ENCODE data around the gene POU6F2.

POU6F2 gene

DNA sequence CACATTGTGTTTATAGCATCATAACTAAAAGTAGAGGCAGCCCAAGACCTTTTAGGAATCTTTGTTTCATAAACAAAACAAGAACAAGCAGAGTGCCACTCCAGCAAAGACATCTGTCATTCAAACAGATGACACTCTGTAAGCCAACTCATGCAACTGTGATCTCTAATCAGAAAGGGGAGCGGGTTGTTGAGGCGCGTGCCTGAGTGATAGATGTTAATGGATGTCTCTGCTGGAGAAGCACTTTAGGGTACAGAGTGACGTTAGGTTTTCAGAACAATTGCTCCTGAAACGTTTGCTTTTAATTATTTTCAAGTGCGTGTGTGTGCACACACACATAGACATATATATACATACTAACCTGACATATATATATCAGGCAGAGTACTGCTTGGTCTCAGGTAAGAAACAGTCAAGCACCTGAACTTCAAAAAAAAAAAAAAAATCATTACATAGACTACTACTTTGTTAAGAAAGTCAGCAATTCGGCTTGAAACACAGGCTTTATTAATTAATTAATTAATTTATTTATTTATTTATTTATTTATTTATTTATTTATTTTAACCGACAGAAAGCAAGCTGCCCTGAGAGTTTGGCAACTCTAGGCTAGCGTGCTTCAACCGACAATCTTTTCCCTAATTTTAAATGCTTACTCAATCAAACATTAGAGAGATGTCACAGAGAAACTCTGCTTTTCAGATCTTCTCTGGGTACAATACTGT, 109.1 kb downstream of the POU6F2 start:
- no peak for DNase-seq (ENCODE audit: low spot score)
- in situ Hi-C loops (cut with MboI; ENCODE audit: low pct_unique_long_range_greater_than_20kb, low sequenced_read_pairs, unreplicated experiment): no loop called here
- TF ChIP-seq, protein P1, sequence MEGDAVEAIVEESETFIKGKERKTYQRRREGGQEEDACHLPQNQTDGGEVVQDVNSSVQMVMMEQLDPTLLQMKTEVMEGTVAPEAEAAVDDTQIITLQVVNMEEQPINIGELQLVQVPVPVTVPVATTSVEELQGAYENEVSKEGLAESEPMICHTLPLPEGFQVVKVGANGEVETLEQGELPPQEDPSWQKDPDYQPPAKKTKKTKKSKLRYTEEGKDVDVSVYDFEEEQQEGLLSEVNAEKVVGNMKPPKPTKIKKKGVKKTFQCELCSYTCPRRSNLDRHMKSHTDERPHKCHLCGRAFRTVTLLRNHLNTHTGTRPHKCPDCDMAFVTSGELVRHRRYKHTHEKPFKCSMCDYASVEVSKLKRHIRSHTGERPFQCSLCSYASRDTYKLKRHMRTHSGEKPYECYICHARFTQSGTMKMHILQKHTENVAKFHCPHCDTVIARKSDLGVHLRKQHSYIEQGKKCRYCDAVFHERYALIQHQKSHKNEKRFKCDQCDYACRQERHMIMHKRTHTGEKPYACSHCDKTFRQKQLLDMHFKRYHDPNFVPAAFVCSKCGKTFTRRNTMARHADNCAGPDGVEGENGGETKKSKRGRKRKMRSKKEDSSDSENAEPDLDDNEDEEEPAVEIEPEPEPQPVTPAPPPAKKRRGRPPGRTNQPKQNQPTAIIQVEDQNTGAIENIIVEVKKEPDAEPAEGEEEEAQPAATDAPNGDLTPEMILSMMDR (IDR thresholded peaks at IDR 0.05; ENCODE audit: extremely low read depth, insufficient read depth, missing control alignments): no peak

DNA sequence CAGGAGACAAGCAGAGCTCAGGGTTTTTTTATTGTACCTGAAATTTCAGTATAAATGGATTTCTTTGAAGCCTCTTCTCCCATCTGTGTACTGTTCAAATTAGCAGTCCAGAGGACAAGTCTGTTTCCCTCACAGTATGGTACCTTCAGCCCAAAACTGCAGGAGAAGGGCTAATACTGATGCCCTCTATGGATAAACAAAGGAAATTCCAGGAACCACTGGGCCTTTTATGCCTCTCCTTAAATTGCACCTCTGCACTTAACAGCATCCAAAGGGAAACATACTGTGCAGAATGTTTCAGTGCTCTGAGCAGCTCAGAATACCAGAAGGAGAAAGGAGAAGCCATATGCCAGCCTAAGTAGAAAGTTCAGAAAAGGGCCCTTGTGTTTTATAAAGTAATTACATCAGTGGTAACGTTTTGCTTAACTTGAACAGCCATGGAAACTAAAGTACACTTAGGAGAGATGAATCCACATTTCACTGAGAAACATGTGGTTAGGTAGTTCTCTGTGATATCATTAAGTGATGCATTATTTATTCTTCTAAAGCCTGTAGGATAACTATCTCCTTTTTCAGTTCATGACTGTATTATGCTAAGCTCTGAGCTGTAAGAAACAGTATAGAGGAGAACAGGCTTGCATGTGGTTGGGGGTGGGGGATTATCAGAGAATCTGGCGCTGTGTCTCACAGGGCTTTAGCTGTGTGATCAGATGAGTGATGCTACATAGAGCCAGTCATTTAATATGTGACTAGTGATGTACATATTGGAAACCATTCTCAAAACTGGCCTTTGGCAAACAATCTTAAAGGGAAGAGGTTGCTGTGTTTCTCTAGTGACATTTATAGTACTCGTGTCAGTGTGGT, 111.3 kb downstream of the POU6F2 start:
- TF ChIP-seq, protein P1 (IDR thresholded peaks at IDR 0.05; ENCODE audit: extremely low read depth, insufficient read depth, missing control alignments): no peak
- no peak for DNase-seq (ENCODE audit: low spot score)
- in situ Hi-C loops (cut with MboI; ENCODE audit: low pct_unique_long_range_greater_than_20kb, low sequenced_read_pairs, unreplicated experiment): no loop called here

DNA sequence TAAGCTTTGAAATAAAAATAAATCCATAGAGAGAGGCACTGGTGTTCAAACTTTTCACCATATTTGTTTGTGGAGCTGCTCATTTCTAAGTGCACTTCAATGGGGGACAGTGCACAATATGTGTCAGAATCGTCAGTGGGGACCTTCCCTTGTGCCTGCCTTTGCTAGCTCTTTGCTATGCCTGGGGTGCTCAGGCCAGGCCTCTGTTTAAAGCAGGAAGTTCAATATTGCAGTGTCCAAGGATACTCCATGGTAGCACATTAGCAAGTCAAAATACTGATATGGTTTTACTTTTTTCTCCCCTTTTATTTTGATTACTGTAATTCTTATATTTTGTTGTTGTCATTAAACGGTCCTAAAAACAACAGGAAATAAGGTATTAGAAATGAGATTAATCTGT, 113.4 kb downstream of the POU6F2 start:
- TF ChIP-seq, protein P1 (IDR thresholded peaks at IDR 0.05; ENCODE audit: extremely low read depth, insufficient read depth, missing control alignments): no peak
- in situ Hi-C loops (cut with MboI; ENCODE audit: low pct_unique_long_range_greater_than_20kb, low sequenced_read_pairs, unreplicated experiment): no loop called here
- DNase-seq (ENCODE audit: low spot score): no peak

DNA sequence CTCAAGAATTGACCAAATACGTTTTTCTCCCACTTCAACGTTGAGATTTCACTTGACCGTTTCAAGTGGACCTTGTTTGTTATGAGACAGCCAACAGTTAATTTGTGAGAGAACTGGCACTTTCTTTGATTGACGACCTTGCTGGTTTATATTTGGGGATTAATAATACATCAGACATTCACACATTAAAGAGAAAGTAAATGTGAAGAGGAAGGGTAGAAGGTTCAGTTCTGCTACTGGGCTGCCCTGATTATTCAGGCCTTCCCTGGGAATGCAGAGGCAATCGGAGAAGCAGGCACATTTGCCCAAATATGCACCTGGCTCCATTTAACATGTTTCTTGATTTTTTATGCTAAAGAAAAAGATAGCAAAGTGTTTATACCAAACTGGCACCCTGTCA, 114.1 kb downstream of the POU6F2 start:
- in situ Hi-C loops (cut with MboI; ENCODE audit: low pct_unique_long_range_greater_than_20kb, low sequenced_read_pairs, unreplicated experiment): no loop called here

DNA sequence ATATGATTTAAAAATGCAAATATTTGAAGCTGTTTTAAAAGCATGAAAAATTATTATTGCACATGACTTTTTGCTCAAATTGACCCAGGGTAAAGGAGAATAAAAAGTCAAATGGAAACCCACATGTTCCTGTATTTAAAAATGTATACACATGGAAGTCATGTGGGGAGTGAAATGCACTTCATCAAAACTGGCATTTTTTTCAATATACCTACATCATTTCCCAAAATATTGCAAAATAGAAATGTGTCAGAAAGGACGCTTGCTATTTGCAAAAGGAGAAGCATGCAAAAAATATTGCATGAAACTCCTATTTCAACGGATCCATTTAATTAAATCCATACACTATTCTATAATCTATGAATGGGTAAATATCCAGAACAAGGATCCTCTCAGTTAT, 117.0 kb downstream of the POU6F2 start:
- TF ChIP-seq, protein P1 (IDR thresholded peaks at IDR 0.05; ENCODE audit: extremely low read depth, insufficient read depth, missing control alignments): no peak
- in situ Hi-C loops (cut with MboI; ENCODE audit: low pct_unique_long_range_greater_than_20kb, low sequenced_read_pairs, unreplicated experiment): no loop called here
- DNase-seq (ENCODE audit: low spot score): no peak

More for the DNA sequence above, 114.1 kb downstream of the POU6F2 start:
- TF ChIP-seq, protein P1 (IDR thresholded peaks at IDR 0.05; ENCODE audit: extremely low read depth, insufficient read depth, missing control alignments): no peak
- no peak for DNase-seq (ENCODE audit: low spot score)

DNA sequence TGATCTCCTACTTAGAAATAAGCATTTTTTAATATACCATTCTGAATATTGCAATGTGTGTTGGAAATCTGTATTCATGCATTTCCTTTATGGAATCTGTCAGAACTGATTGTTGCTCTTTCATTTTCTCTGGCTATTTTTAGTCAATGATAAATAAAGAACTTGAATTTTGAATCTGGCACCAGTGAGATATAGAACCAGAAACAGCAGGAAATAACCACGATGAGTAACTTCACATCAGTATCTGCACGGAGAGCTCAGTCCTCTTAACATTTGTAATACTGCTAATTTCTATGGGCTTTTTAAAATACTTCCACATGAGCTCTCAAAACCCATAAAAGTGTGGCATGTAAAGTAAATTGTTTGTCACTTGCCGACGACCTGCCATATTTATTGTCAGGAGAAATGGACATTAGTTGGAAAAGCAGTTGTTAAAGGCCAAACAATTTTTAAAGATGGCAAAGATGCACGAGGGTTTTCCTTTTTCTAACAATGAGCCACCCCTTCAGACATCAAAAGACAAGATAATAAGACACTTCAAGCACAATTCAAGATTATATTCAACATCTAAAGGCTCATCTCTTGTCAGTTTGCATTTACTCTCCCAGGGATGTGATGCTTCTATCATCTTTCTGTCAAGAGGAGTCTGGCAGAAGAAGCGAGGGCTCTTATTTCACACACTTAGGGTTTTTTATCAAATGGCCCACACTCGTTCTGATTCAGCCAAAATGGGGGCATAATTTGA, 118.3 kb downstream of the POU6F2 start:
- in situ Hi-C loops (cut with MboI; ENCODE audit: low pct_unique_long_range_greater_than_20kb, low sequenced_read_pairs, unreplicated experiment): no loop called here
- TF ChIP-seq, protein P1 (IDR thresholded peaks at IDR 0.05; ENCODE audit: extremely low read depth, insufficient read depth, missing control alignments): no peak
- DNase-seq (ENCODE audit: low spot score): no peak
